ENCODE measurements around the gene AKNA. TPM values are rescaled to one million over a fixed set of nuclear protein-coding genes. Genes with fewer than 3 reads are reported as not detected.
A peak's percentile ranks its signal among the peaks of the same experiment; 100 is the strongest.

Gene AKNA
- total RNA-seq, 1 donor from 2014 or later = 55.0 TPM

GRCh38 chr9:114385397-114386181, 2.2 kb downstream of the AKNA start:
- Histone ChIP-seq H3K4me3 (peak overlapping the region; percentile 55 to 63), H3K27me3 (no peaks in the 10 kb centered on the region), H3K27ac (peak overlapping the region; percentile 87), H3K4me1 (peaks cover 81% of the 10 kb centered on the region), H3K36me3 (no peaks in the 10 kb centered on the region), H3K9me3 (no peaks in the 10 kb centered on the region)
- DNase-seq (ENCODE audit: extremely low spot score in 2 of 2) = no peak
- intact Hi-C loops (cut with DNase I) = no loop called here
- TF ChIP-seq CTCF (IDR thresholded peaks at IDR 0.05) (no peak), POLR2A (IDR thresholded peaks at IDR 0.05) (peak in 1 of 2 donors; percentile 72), POLR2AphosphoS5 (IDR thresholded peaks at IDR 0.05; ENCODE audit: insufficient read depth in 1 of 2, low read depth in 1 of 2) (peak; percentile 51 to 88)

- Histone ChIP-seq H3K27me3 (no peaks in the 10 kb centered on the region), H3K4me1 (peaks cover 75% of the 10 kb centered on the region), H3K36me3 (peaks cover 0 to 6% of the 10 kb centered on the region in 2 donors), H3K4me3 (peak overlapping the region in 1 of 2 donors; percentile 55), H3K27ac (peak overlapping the region; percentile 87), H3K9me3 (no peaks in the 10 kb centered on the region)
- intact Hi-C loops (cut with DNase I) = no loop called here
- TF ChIP-seq POLR2AphosphoS5 (IDR thresholded peaks at IDR 0.05; ENCODE audit: insufficient read depth in 1 of 2, low read depth in 1 of 2) = no peak
- no peak for TF ChIP-seq CTCF (IDR thresholded peaks at IDR 0.05)
- no peak for TF ChIP-seq POLR2A (IDR thresholded peaks at IDR 0.05)
- DNase-seq (ENCODE audit: extremely low spot score in 2 of 2) = no peak
These were observed 2.9 kb downstream of the AKNA start for GRCh38 chr9:114384836-114385396.

- Histone ChIP-seq H3K4me1 (peaks cover 70% of the 10 kb centered on the region), H3K36me3 (peaks cover 0 to 10% of the 10 kb centered on the region in 2 donors), H3K9me3 (no peaks in the 10 kb centered on the region), H3K27ac (peak overlapping the region; percentile 87), H3K4me3 (no peak overlapping the region), H3K27me3 (no peaks in the 10 kb centered on the region)
- intact Hi-C loops (cut with DNase I) = no loop called here
- DNase-seq (ENCODE audit: extremely low spot score in 2 of 2) = no peak
- TF ChIP-seq POLR2AphosphoS5 (IDR thresholded peaks at IDR 0.05; ENCODE audit: insufficient read depth in 1 of 2, low read depth in 1 of 2) (no peak), CTCF (IDR thresholded peaks at IDR 0.05) (no peak), POLR2A (IDR thresholded peaks at IDR 0.05) (no peak)
These were observed 3.4 kb downstream of the AKNA start for GRCh38 chr9:114384341-114384740.

GRCh38 chr9:114383521-114384231, 4.1 kb downstream of the AKNA start:
- TF ChIP-seq CTCF (IDR thresholded peaks at IDR 0.05) (no peak), POLR2AphosphoS5 (IDR thresholded peaks at IDR 0.05; ENCODE audit: insufficient read depth in 1 of 2, low read depth in 1 of 2) (no peak), POLR2A (IDR thresholded peaks at IDR 0.05) (no peak)
- H3K36me3 ChIP-seq = peaks cover 0 to 16% of the 10 kb centered on the region in 2 donors
- H3K4me3 ChIP-seq = peak overlapping the region; percentile 12 to 37
- H3K4me1 ChIP-seq = peaks cover 70% of the 10 kb centered on the region
- DNase-seq (ENCODE audit: extremely low spot score in 2 of 2) = no peak
- no peaks in the 10 kb centered on the region for H3K9me3 ChIP-seq
- no peaks in the 10 kb centered on the region for H3K27me3 ChIP-seq
- peak overlapping the region; percentile 87 for H3K27ac ChIP-seq
- intact Hi-C loops (cut with DNase I) = no loop called here

Data from vagina (tissue), 2 donors.